H9 (cell line): Measurements from ENCODE around the gene CUBN. TPM values are rescaled to one million over a fixed set of nuclear protein-coding genes. Genes with fewer than 3 reads are reported as not detected.

Experiments used
- DNase-seq: peaks from one replicate; pipeline ENCODE4 v3.0.0-alpha.2; 2017
- H2AFZ ChIP-seq: one replicate; pipeline ENCODE4 v1.6.1; 2013; ENCODE audit warnings: mild to moderate bottlenecking, low read length, control low read depth, moderate library complexity
- H2AK5ac ChIP-seq: 2 replicates; pipeline ENCODE4 v1.6.1; 2013; ENCODE audit warnings: low read length, control low read depth, mixed read lengths; ENCODE audit not compliant: insufficient read length
- H2BK120ac ChIP-seq: one replicate; pipeline ENCODE4 v1.6.1; 2013; ENCODE audit warnings: low read depth, mild to moderate bottlenecking, low read length, control low read depth, inconsistent platforms; ENCODE audit not compliant: poor library complexity, severe bottlenecking
- H2BK12ac ChIP-seq: 2 replicates; pipeline ENCODE4 v1.6.1; 2013; ENCODE audit warnings: low read length, control low read depth, mixed read lengths, low read depth; ENCODE audit not compliant: insufficient read length
- H2BK15ac ChIP-seq: 2 replicates; pipeline ENCODE4 v1.6.1; 2013; ENCODE audit warnings: low read depth, low read length, control low read depth
- H2BK20ac ChIP-seq: one replicate; pipeline ENCODE4 v1.6.1; 2013; ENCODE audit warnings: low read depth, mild to moderate bottlenecking, low read length, control low read depth, inconsistent platforms; ENCODE audit not compliant: poor library complexity, severe bottlenecking
- H2BK5ac ChIP-seq: 2 replicates; pipeline ENCODE4 v1.6.1; 2013; ENCODE audit warnings: low read length, control low read depth, mixed read lengths; ENCODE audit not compliant: insufficient read length
- H3K14ac ChIP-seq: 2 replicates; pipeline ENCODE4 v1.6.1; 2013; ENCODE audit warnings: low read length, control low read depth; ENCODE audit not compliant: insufficient read depth
- H3K18ac ChIP-seq: 2 replicates; pipeline ENCODE4 v1.6.1; 2013; ENCODE audit warnings: low read depth, mild to moderate bottlenecking, mixed read lengths, low read length, control low read depth; ENCODE audit not compliant: insufficient read length
- H3K23ac ChIP-seq: 2 replicates; pipeline ENCODE4 v1.6.1; 2013; ENCODE audit warnings: low read length, control low read depth, mixed read lengths, low read depth; ENCODE audit not compliant: insufficient read length
- H3K23me2 ChIP-seq: 2 replicates; pipeline ENCODE4 v1.6.1; 2013; ENCODE audit warnings: low read depth, mild to moderate bottlenecking, mixed read lengths, low read length, control low read depth; ENCODE audit not compliant: insufficient read length, poor library complexity, severe bottlenecking
- H3K27ac ChIP-seq: 2 replicates; pipeline ENCODE4 v1.5.1; 2013; ENCODE audit warnings: low read length, control low read depth, mixed read lengths, low read depth; ENCODE audit not compliant: insufficient read length
- H3K27me3 ChIP-seq: 2 replicates; pipeline ENCODE4 v1.6.1; 2013; ENCODE audit warnings: low read length, control low read depth, inconsistent platforms; ENCODE audit not compliant: insufficient read depth
- H3K4ac ChIP-seq: 2 replicates; pipeline ENCODE4 v1.6.1; 2013; ENCODE audit warnings: low read depth, mild to moderate bottlenecking, control low read depth, inconsistent platforms, low read length, moderate library complexity
- H3K4me1 ChIP-seq: 2 replicates; pipeline ENCODE4 v1.6.1; 2013; ENCODE audit warnings: low read length, control low read depth, inconsistent platforms; ENCODE audit not compliant: insufficient read depth
- H3K4me2 ChIP-seq: 2 replicates; pipeline ENCODE4 v1.6.1; 2013; ENCODE audit warnings: low read length, control low read depth, mixed read lengths; ENCODE audit not compliant: insufficient read length, insufficient read depth
- H3K56ac ChIP-seq: 2 replicates; pipeline ENCODE4 v1.6.1; 2013; ENCODE audit warnings: low read depth, mild to moderate bottlenecking, mixed read lengths, low read length, control low read depth; ENCODE audit not compliant: insufficient read length
- H3K79me1 ChIP-seq: 2 replicates; pipeline ENCODE4 v1.6.1; 2013; ENCODE audit warnings: low read depth, mild to moderate bottlenecking, moderate library complexity, low read length, control low read depth, inconsistent platforms; ENCODE audit not compliant: insufficient read depth, poor library complexity, severe bottlenecking
- H3K79me2 ChIP-seq: 2 replicates; pipeline ENCODE4 v1.6.1; 2013; ENCODE audit warnings: low read length, control low read depth, inconsistent platforms; ENCODE audit not compliant: insufficient read depth
- H3K9ac ChIP-seq: 2 replicates; pipeline ENCODE4 v1.6.1; 2013; ENCODE audit warnings: low read length, control low read depth, mixed read lengths; ENCODE audit not compliant: insufficient read length; ENCODE audit errors: extremely low read depth
- H3K9me3 ChIP-seq: one replicate; pipeline ENCODE4 v1.6.1; 2013; ENCODE audit warnings: low read depth, low read length, inconsistent platforms; ENCODE audit not compliant: control insufficient read depth
- H3T11ph ChIP-seq: one replicate; pipeline ENCODE4 v1.6.1; 2013; ENCODE audit warnings: mild to moderate bottlenecking, low read length, control low read depth, inconsistent platforms
- H4K20me1 ChIP-seq: one replicate; pipeline ENCODE4 v1.6.1; 2013; ENCODE audit not compliant: control insufficient read depth, insufficient read length, insufficient read depth
- H4K5ac ChIP-seq: 2 replicates; pipeline ENCODE4 v1.6.1; 2013; ENCODE audit warnings: low read depth, mild to moderate bottlenecking, mixed read lengths, low read length, control low read depth; ENCODE audit not compliant: insufficient read length
- H4K8ac ChIP-seq: replicated peaks from 2 replicates; pipeline ENCODE4 v1.6.1; 2013; ENCODE audit warnings: low read length, control low read depth, mixed read lengths, low read depth; ENCODE audit not compliant: insufficient read length
- H4K91ac ChIP-seq: 2 replicates; pipeline ENCODE4 v1.6.1; 2013; ENCODE audit warnings: low read depth, mild to moderate bottlenecking, moderate library complexity, mixed read lengths, low read length, control low read depth; ENCODE audit not compliant: insufficient read length
- H3K27ac Mint-ChIP-seq, 3 experiments: 2 replicates in 2 of 3; 3 replicates in 1 of 3; pipeline ENCODE4 v1.8.0; 2020 to 2021; ENCODE audit warnings: mixed read lengths in 3 of 3, mild to moderate bottlenecking in 1 of 3, moderate library complexity in 1 of 3
- H3K27me3 Mint-ChIP-seq: 2 replicates; pipeline ENCODE4 v1.8.0; 2021; ENCODE audit warnings: low read depth, mild to moderate bottlenecking, moderate library complexity, mixed read lengths
- H3K36me3 Mint-ChIP-seq, 3 experiments: 2 replicates in 2 of 3; 3 replicates in 1 of 3; pipeline ENCODE4 v1.8.0; 2020 to 2021; ENCODE audit warnings: low read depth in 3 of 3, mixed read lengths in 3 of 3; ENCODE audit not compliant: insufficient read depth in 1 of 3
- H3K4me1 Mint-ChIP-seq, 2 experiments: 2 replicates each; pipeline ENCODE4 v1.8.0; 2020; ENCODE audit warnings: mixed read lengths in 2 of 2
- H3K4me3 Mint-ChIP-seq, 2 experiments: 2 replicates in 1 of 2; 3 replicates in 1 of 2; pipeline ENCODE4 v1.8.0; 2020 to 2021; ENCODE audit warnings: mild to moderate bottlenecking in 2 of 2, mixed read lengths in 2 of 2, moderate library complexity in 1 of 2
- H3K9me3 Mint-ChIP-seq, 2 experiments: 2 replicates in 1 of 2; 3 replicates in 1 of 2; pipeline ENCODE4 v1.8.0; 2020; ENCODE audit warnings: mild to moderate bottlenecking in 2 of 2, mixed read lengths in 2 of 2, moderate library complexity in 1 of 2
- WGBS: extraction: QIAGEN DNeasy Blood & Tissue Kit; methylation state at CpG from one replicate; pipeline ENCODE4 v1.1.7; 2013; ENCODE audit warnings: missing lambda C conversion rate, low lambda C conversion rate, mixed read lengths; ENCODE audit not compliant: insufficient read length; ENCODE audit errors: extremely low coverage; 5-methylcytosine and 5-hydroxymethylcytosine counted together
- total RNA-seq: library from RNA; stranded (reverse); gene quantifications from 2 replicates; pipeline ENCODE4 v1.2.1, GENCODE V29; 2021
- TF ChIP-seq, protein P1 (sequence below): fragments of 200-600 bp; sonication (generic); conservative IDR thresholded peaks from 3 replicates; pipeline ENCODE4 v1.8.0; 2021; ENCODE audit warnings: antibody characterized with exemption, mild to moderate bottlenecking

The CUBN gene
- total RNA-seq, 1 experiment from 2014 or later: 0.26 TPM

DNA sequence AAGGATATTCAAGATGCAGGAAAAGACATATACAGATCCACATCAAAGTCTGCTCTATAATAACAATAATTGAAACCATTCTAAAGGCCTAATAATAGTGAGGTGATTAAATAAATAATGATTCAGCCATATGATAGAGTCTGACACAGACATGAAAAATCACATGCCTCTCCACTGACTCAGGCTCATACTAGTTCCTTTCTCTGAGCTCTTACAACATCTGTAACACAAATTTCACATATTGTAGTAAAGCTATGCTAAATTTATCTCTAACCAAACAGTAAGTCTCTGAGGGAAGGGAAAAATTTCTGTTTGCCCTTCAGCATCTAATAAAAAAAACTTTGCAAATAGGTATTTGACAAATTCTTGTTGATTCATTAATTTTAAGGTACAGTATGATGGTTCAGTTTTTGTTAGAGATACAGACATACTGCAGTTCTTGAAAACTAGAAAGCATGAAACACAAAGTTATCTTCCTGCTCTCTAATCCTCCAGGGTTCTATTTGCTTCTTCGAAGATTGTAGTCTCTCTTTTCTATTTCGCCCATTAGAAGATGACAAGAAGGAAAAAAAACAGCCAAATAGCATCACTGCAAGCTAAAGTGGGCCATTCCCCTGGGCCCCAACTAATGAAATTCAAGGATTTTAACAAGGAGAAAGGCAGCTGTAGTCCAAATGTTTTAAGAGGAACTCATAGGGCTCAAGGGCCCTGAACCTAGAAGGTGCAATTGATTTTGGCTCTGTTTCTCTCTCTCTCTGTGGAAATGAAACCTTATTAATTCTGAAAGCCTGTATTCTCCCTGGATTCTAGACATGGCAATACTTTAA, 53.9 kb downstream of the CUBN start:
- DNase-seq: no peak
- Histone ChIP-seq H3K23me2 (no peaks in the 10 kb centered on the region), H2BK20ac (no peak overlapping the region), H4K8ac (no peak overlapping the region), H2BK15ac (no peak overlapping the region), H3K56ac (no peak overlapping the region), H3K23ac (no peak overlapping the region), H3K18ac (no peak overlapping the region), H3K4ac (no peak overlapping the region), H4K20me1 (no peaks in the 10 kb centered on the region), H2AK5ac (no peak overlapping the region), H3K79me1 (no peaks in the 10 kb centered on the region), H3K14ac (no peak overlapping the region), H2BK120ac (no peak overlapping the region), H4K91ac (no peak overlapping the region), H4K5ac (no peak overlapping the region), H2AFZ (no peak overlapping the region), H3K9ac (no peak overlapping the region), H2BK12ac (no peak overlapping the region), H3T11ph (no peak overlapping the region), H3K4me1 (peaks cover 5% of the 10 kb centered on the region; the same call in 1 of the 2 replicates), H3K9me3 (no peaks in the 10 kb centered on the region), H3K4me2 (no peak overlapping the region), H2BK5ac (no peak overlapping the region), H3K27ac (no peak overlapping the region), H3K27me3 (no peaks in the 10 kb centered on the region), H3K79me2 (no peaks in the 10 kb centered on the region)
- no peaks in the 10 kb centered on the region for H3K9me3 Mint-ChIP-seq
- no peak overlapping the region for H3K4me3 Mint-ChIP-seq
- H3K4me1 Mint-ChIP-seq: peaks cover 11 to 13% of the 10 kb centered on the region in 2 experiments
- no peaks in the 10 kb centered on the region for H3K36me3 Mint-ChIP-seq
- TF ChIP-seq, protein P1, sequence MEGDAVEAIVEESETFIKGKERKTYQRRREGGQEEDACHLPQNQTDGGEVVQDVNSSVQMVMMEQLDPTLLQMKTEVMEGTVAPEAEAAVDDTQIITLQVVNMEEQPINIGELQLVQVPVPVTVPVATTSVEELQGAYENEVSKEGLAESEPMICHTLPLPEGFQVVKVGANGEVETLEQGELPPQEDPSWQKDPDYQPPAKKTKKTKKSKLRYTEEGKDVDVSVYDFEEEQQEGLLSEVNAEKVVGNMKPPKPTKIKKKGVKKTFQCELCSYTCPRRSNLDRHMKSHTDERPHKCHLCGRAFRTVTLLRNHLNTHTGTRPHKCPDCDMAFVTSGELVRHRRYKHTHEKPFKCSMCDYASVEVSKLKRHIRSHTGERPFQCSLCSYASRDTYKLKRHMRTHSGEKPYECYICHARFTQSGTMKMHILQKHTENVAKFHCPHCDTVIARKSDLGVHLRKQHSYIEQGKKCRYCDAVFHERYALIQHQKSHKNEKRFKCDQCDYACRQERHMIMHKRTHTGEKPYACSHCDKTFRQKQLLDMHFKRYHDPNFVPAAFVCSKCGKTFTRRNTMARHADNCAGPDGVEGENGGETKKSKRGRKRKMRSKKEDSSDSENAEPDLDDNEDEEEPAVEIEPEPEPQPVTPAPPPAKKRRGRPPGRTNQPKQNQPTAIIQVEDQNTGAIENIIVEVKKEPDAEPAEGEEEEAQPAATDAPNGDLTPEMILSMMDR: no peak
- H3K27me3 Mint-ChIP-seq: no peaks in the 10 kb centered on the region
- no peak overlapping the region for H3K27ac Mint-ChIP-seq
- no CpG with 5 or more reads among the region's 2 CpGs for WGBS
